Mesodermal cell (in vitro differentiated cells): ENCODE measurements around the gene CSH1.

ENCODE experiments used
- H3K27ac ChIP-seq: 2 replicates; pipeline ENCODE4 v1.7.0; 2013; ENCODE audit warnings: mild to moderate bottlenecking, low read depth, low read length, moderate library complexity; ENCODE audit not compliant: severe bottlenecking
- H3K36me3 ChIP-seq: 2 replicates; pipeline ENCODE4 v1.7.1; 2013; ENCODE audit warnings: mild to moderate bottlenecking, low read length, moderate library complexity; ENCODE audit not compliant: control insufficient read depth, insufficient read depth
- H3K4me1 ChIP-seq: one replicate; pipeline ENCODE4 v1.7.1; 2013; ENCODE audit warnings: mild to moderate bottlenecking, low read length; ENCODE audit not compliant: insufficient read depth, control insufficient read depth, poor library complexity, severe bottlenecking
- H3K4me3 ChIP-seq: 2 replicates; pipeline ENCODE4 v1.7.0; 2013; ENCODE audit warnings: low read length, control low read depth, mild to moderate bottlenecking; ENCODE audit not compliant: insufficient read depth, poor library complexity, severe bottlenecking; ENCODE audit errors: extremely low read depth
- H3K9me3 ChIP-seq: 2 replicates; pipeline ENCODE4 v1.7.1; 2013; ENCODE audit warnings: mild to moderate bottlenecking, low read length, moderate library complexity; ENCODE audit not compliant: control insufficient read depth
- WGBS, 2 experiments: methylation state at CpG; one replicate each; pipeline ENCODE4 v1.1.5; 2013; ENCODE audit warnings: missing lambda C conversion rate in 2 of 2; ENCODE audit not compliant: insufficient coverage in 2 of 2; 5-methylcytosine and 5-hydroxymethylcytosine counted together

CSH1 gene

GRCh38 chr17:63855185-63855584, 41.2 kb downstream of the CSH1 start:
- Histone ChIP-seq H3K27ac (no peak overlapping the region), H3K4me3 (no peak overlapping the region), H3K36me3 (no peaks in the 10 kb centered on the region), H3K9me3 (no peaks in the 10 kb centered on the region), H3K4me1 (no peaks in the 10 kb centered on the region)
- 89 to 96% methylated on average over 7 of the region's 8 CpGs for WGBS, 2 experiments

DNA sequence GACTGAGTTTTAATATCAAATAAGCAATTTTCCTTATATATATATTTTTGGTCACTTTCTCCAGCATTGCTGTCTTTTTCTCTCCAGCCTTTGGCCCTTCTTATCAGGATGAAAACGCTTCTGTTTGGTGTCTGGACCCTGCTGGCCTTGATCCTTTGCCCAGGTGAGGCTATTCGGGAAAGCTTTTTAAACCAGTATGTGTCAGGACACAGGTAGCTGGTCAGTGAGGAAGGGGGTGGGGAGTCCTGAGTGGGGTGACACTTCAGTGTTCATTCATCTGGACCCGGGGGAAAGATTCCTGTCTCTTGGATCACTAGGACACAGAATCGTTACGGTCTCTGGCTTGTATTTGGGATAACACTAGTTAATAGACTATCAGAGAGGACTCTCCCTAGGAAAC, 41.7 kb downstream of the CSH1 start:
- 83 to 86% methylated on average over 3 to 4 of the region's 5 CpGs for whole genome bisulfite sequencing, 2 experiments
- Histone ChIP-seq H3K9me3 (no peaks in the 10 kb centered on the region), H3K4me1 (no peaks in the 10 kb centered on the region), H3K36me3 (no peaks in the 10 kb centered on the region), H3K4me3 (no peak overlapping the region), H3K27ac (no peak overlapping the region)

GRCh38 chr17:63853260-63853659, 43.1 kb downstream of the CSH1 start:
- Histone ChIP-seq H3K4me3 (no peak overlapping the region), H3K27ac (no peak overlapping the region), H3K36me3 (no peaks in the 10 kb centered on the region), H3K4me1 (no peaks in the 10 kb centered on the region), H3K9me3 (no peaks in the 10 kb centered on the region)
- 100% methylated on average over 1 of the region's 2 CpGs for WGBS, 2 experiments

DNA sequence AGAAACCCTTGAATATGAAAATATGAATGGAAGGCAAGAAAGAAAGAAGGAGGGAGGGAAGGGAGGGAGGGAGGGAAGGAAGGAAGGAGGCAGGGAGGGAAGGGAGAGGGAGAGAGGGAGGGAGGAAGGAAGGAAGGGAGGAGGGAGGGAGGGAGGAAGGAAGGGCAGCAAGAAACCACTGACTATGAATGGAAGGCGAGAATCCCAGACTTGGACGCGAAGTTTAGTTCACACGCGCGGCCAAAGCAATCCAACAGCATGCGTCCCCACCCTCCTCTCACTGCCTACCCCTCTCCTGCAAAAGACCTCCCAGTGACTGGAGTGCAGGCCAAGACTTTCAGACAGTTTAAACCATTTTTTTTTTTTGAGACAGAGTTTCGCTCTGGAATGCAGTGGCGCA, 46.0 kb downstream of the CSH1 start:
- WGBS, 2 experiments = 91 to 98% methylated on average over 9 of the region's 9 CpGs
- H3K36me3 ChIP-seq = no peaks in the 10 kb centered on the region

GRCh38 chr17:63848834-63849689, 47.3 kb downstream of the CSH1 start:
- Histone ChIP-seq H3K4me1 (no peaks in the 10 kb centered on the region), H3K36me3 (no peaks in the 10 kb centered on the region), H3K4me3 (no peak overlapping the region), H3K27ac (no peak overlapping the region), H3K9me3 (no peaks in the 10 kb centered on the region)
- 73 to 77% methylated on average over 68 to 82 of the region's 82 CpGs for WGBS, 2 experiments

More for the DNA sequence above, 46.0 kb downstream of the CSH1 start:
- H3K9me3 ChIP-seq = no peaks in the 10 kb centered on the region
- H3K4me1 ChIP-seq = no peaks in the 10 kb centered on the region
- H3K27ac ChIP-seq = no peak overlapping the region
- no peak overlapping the region for H3K4me3 ChIP-seq

GRCh38 chr17:63847525-63848249, 48.7 kb downstream of the CSH1 start:
- no peak overlapping the region for H3K27ac ChIP-seq
- WGBS, 2 experiments = 95 to 100% methylated on average over 2 to 3 of the region's 3 CpGs
- no peak overlapping the region for H3K4me3 ChIP-seq
- no peaks in the 10 kb centered on the region for H3K36me3 ChIP-seq
- H3K9me3 ChIP-seq = no peaks in the 10 kb centered on the region
- H3K4me1 ChIP-seq = no peaks in the 10 kb centered on the region

GRCh38 chr17:63845509-63845908, 50.9 kb downstream of the CSH1 start:
- Histone ChIP-seq H3K27ac (no peak overlapping the region), H3K4me1 (peaks cover 8% of the 10 kb centered on the region), H3K9me3 (no peaks in the 10 kb centered on the region), H3K4me3 (no peak overlapping the region), H3K36me3 (peaks cover 4% of the 10 kb centered on the region)
- WGBS, 2 experiments = no CpG with 5 or more reads among the region's 1 CpG
